Measurements from ENCODE around the gene FBXO9.

The FBXO9 gene

GRCh38 chr6:53136000-53136609 lies 70.9 kb downstream of the FBXO9 start:
- DNase-seq (ENCODE audit: low spot score) = no peak

GRCh38 chr6:53139841-53140413 lies 74.7 kb downstream of the FBXO9 start:
- no peak for DNase-seq (ENCODE audit: low spot score)

GRCh38 chr6:53142810-53143209 lies 77.6 kb downstream of the FBXO9 start:
- no peak for DNase-seq (ENCODE audit: low spot score)

- DNase-seq (ENCODE audit: low spot score) = no peak
These were observed 78.5 kb downstream of the FBXO9 start for GRCh38 chr6:53143710-53144109.

GRCh38 chr6:53144802-53145201 lies 79.6 kb downstream of the FBXO9 start:
- DNase-seq (ENCODE audit: low spot score) = no peak

- peak; percentile 20 for DNase-seq (ENCODE audit: low spot score)
These were observed 83.5 kb downstream of the FBXO9 start, which contains the start of gene GCM1 for GRCh38 chr6:53148684-53149083. Gene GCM1 (minus strand): TSS chr6:53148841. CDS start chr6:53145632, 3,209 bp downstream.

All from LoVo (cell line).